Peyer's patch (tissue), 4 donors: ENCODE data around the gene SPATA31D1. TPM values are rescaled to one million over a fixed set of nuclear protein-coding genes. Genes with fewer than 3 reads are reported as not detected.

ENCODE experiments used
- DNase-seq, 3 donors: peaks; one replicate each; pipeline ENCODE4 v3.0.0-alpha.2; 2017 to 2019
- H3K27ac ChIP-seq, 4 donors: fragments of 200-600 bp; sonication (generic); one replicate each; pipeline ENCODE4 v1.5.1; 2016 to 2019
- H3K27me3 ChIP-seq, 2 donors: fragments of 200-600 bp; sonication (generic); one replicate each; pipeline ENCODE4 v1.5.1; 2019
- H3K36me3 ChIP-seq, 3 donors: fragments of 200-600 bp; sonication (generic); one replicate each; pipeline ENCODE4 v1.5.1; 2016 to 2019
- H3K4me1 ChIP-seq, 4 donors: fragments of 200-600 bp; sonication (generic); one replicate each; pipeline ENCODE4 v1.5.1; 2016 to 2019
- H3K4me3 ChIP-seq, 4 donors: fragments of 200-600 bp; sonication (generic); 1 replicate in 3 of 4; 2 replicates in 1 of 4; pipeline ENCODE4 v1.5.1; 2016 to 2019; ENCODE audit warnings: mild to moderate bottlenecking in 1 of 4
- H3K9me3 ChIP-seq, 4 donors: fragments of 200-600 bp; sonication (generic); one replicate each; pipeline ENCODE4 v1.5.1; 2016 to 2019; ENCODE audit warnings: mild to moderate bottlenecking in 1 of 4
- POLR2A ChIP-seq, 2 donors: fragments of 450-650 bp; IDR thresholded peaks; one replicate each; pipeline ENCODE4 v1.5.1; 2017; ENCODE audit warnings: antibody characterized with exemption in 2 of 2, mild to moderate bottlenecking in 2 of 2, moderate library complexity in 2 of 2
- total RNA-seq, 4 donors: library from RNA; depleted of rRNA; stranded (reverse); fragments of >200 nt; gene quantifications; one replicate each; pipeline ENCODE4 v1.1.0, GENCODE V29; 2016
- TF ChIP-seq, protein P1 (sequence below), 6 experiments: fragments of 450-650 bp in 4 of 6; fragments of 200-600 bp in 2 of 6; sonication (generic) in 1 of 6; IDR thresholded peaks; one replicate each; pipeline ENCODE4 v1.5.1; 2017 to 2019; ENCODE audit warnings: antibody characterized with exemption in 6 of 6, mild to moderate bottlenecking in 3 of 6, moderate library complexity in 1 of 6

SPATA31D1 gene
- total RNA-seq, 4 donors from 2014 or later = not detected

DNA sequence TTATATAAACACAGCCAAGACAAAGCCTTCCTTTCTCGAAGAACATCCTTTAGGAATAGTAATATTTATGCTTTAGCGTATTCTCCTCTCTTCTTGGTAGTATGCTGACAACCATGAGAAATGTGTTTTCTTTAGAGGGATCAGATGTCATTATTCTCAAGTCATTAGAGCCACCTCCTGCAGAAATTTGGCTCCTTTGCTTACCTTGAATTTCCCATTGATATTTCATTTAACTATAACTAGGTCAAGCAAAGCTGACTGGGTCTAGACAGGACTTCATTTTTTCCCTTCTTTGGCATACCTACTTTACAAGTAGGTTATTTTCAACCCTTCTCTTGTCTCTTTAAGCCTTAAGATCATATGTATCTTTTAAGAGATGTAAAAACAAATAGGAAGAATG lies 50.3 kb downstream of the SPATA31D1 start:
- Histone ChIP-seq H3K36me3 (no peaks in the 10 kb centered on the region), H3K27me3 (no peaks in the 10 kb centered on the region), H3K4me1 (no peaks in the 10 kb centered on the region), H3K4me3 (no peak overlapping the region), H3K9me3 (no peaks in the 10 kb centered on the region), H3K27ac (no peak overlapping the region)
- no peak for DNase-seq
- TF ChIP-seq, protein P1, sequence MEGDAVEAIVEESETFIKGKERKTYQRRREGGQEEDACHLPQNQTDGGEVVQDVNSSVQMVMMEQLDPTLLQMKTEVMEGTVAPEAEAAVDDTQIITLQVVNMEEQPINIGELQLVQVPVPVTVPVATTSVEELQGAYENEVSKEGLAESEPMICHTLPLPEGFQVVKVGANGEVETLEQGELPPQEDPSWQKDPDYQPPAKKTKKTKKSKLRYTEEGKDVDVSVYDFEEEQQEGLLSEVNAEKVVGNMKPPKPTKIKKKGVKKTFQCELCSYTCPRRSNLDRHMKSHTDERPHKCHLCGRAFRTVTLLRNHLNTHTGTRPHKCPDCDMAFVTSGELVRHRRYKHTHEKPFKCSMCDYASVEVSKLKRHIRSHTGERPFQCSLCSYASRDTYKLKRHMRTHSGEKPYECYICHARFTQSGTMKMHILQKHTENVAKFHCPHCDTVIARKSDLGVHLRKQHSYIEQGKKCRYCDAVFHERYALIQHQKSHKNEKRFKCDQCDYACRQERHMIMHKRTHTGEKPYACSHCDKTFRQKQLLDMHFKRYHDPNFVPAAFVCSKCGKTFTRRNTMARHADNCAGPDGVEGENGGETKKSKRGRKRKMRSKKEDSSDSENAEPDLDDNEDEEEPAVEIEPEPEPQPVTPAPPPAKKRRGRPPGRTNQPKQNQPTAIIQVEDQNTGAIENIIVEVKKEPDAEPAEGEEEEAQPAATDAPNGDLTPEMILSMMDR (IDR thresholded peaks at IDR 0.05) = no peak
- no peak for TF ChIP-seq POLR2A (IDR thresholded peaks at IDR 0.05)

Other genes starting within 250 kb of the SPATA31D1 start
- not detected for gene SPATA31D4, start 60.3 kb upstream of the SPATA31D1 start, total RNA-seq
- gene SPATA31D3, start 45.3 kb upstream of the SPATA31D1 start, total RNA-seq = not detected